NCI-H2196 treated with DMSO at 0.1 percent for 48 hours (cell line): ENCODE results near the gene ZNF711.
"Not testable (repeated sequence)": the region's sequence is repeated elsewhere in the genome, so short reads cannot be mapped to it uniquely, and the experiment has no call there.

ENCODE experiments used
- DNase-seq: peaks from one replicate; lab custom pipeline; 2025; ENCODE audit not compliant: unreplicated experiment; lab: John Stamatoyannopoulos, UW

The ZNF711 gene

DNA sequence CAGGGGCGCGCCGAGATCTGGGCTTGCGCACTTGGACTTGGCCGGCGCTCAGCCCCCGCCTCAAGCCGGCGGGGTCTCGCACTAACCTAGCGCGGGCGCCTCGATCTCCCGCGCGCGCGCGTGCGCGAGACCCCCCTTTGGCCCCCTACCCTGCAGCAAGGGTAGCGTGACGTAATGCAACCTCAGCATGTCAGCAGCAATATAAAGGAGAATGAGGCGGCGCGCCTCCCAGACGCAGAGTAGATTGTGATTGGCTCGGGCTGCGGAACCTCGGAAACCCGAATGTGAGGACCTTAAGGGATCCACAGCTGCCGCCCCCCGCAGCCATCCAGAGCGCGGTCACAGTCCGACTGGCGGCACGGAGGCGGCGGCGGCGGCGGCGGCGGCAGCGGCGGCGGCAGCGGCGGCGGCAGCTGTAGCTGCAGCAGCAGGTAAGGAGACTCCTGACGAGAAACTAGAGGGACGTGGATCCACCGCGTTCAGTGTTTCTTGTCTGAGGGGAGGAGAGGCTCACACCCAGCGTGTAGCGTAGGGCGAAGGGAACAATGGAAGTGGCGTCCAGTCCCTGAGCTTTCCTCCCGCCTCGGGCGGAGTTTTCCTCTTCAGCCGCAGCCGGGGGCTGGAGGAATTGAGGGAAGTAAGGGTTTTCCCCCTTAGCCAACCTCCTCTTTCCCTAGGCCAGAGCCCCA is at the start of gene ZNF711, which contains the start of gene SATL1:
ZNF711 (plus strand) TSS at position 231 of the 689 bp plus-strand sequence. CDS start 3,582 bp downstream, outside the sequence.
SATL1 (minus strand) TSS at position 19 of the 689 bp plus-strand sequence. CDS start 134,811 bp downstream, outside the sequence.
- DNase-seq, result peak; percentile 35

DNA sequence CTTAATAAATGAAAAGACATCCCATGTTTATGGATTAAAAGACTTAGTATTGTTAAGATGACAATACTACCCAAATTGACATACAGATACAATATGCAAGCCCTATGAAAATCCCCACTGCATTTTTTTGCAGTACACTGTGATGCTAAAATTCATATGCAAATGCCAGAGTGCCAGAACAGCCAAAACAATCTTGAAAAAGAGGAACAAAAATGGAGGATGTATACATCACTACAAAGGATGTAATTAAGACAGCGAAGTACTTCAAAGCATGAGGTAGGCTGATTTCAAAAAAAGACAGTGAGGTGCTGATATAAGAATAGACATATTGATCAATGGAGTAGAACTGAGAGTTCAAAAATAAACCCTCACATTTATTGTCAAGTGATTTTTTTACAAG is 47.5 kb upstream of the ZNF711 start:
- DNase-seq, result no peak

DNA sequence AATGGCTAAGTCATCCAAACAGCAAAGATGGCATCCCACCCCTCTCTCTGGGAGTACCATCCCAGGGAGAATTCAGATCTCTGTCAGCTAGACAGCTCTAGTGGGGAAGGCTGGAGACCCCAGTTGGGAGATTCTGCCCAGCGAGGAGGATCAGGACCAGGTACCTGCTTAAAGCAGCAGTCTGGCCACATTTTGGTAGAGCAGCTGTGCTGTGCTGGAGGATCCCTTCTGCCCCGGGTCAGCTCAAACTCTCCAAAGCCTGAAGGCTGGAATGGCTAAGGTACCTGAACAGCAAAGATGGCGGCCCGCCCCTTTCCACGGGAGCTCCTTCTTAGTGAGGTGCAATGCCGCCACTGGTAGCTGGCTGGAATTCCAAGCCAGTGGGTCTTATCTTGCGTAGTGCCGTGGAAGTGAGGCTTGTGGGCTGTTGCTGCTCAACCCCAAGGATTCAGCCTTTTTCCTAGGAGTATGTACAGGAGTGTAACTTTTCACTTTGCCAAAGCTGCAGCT is 40.3 kb upstream of the ZNF711 start:
- DNase-seq, result no peak

DNA sequence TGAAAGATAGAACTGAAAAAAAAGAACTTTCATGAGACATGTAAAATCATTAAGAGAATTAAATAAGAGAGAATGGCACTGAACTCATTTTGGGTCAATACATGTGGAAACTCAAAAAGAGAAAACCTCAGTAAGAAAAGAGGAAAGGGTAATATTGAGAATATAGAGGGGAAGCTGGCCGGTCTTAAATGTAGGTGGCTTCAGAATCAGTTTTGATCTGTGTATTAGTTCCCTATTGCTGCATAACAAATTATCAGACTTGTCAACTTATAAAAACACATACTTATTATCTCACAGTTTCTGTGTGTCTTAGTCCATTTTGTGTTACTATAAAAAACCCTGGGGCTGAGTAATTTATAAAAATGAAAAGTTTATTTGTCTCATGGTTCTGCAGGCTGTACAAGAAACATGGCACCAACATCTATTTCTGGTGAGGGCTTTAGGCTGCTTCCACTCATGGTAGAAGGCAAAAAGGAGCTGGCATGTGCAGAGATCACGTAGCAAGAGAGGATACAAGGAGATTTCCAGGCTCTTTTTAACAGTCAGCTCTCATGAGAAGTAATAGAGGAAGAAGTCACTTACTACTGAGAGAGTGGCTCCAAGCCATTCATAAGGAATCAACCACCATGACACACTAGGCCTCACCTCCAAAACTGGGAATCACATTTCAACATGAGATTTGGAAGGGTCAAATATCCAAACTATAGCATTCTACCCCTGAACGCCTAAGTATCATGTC is 29.8 kb upstream of the ZNF711 start:
- DNase-seq, result no peak

DNA sequence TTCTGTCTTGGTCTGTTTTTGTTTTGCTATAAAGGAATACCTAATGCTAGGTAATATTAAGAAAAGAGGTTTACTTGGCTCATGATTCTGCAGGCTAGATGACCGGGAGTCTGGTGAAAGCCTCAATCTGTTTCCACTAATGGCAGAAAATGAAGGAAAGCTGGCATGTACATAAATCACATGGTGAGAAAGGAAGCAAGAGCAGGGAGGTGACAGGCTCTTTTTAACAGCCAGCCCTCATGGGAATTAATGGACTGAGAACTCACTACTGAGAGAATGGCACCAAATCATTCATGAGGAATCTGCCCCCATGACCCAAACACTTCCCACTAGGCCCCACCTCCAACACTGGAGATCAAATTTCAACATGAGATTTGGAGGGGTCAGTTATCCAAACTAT is 27.8 kb upstream of the ZNF711 start:
- DNase-seq, result no peak

DNA sequence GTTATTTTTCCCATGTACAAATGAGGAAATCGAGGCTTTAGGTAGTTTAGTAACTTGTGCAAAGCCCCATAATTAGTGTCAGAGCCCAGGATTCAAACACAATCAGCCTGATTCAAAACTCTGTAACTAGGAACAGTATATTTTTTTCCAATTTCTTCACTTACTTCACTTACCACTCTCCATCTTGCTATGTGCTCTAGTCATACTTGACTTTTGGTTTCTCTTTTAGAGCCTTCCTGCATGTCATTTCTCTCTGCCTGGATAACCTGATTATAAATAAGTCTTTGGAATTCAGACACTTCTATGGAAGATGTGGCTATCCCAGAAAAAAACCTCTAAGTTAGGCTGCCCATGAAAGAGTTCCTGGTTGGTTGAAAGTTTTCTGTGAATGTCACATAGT is 22.4 kb upstream of the ZNF711 start:
- no peak for DNase-seq

DNA sequence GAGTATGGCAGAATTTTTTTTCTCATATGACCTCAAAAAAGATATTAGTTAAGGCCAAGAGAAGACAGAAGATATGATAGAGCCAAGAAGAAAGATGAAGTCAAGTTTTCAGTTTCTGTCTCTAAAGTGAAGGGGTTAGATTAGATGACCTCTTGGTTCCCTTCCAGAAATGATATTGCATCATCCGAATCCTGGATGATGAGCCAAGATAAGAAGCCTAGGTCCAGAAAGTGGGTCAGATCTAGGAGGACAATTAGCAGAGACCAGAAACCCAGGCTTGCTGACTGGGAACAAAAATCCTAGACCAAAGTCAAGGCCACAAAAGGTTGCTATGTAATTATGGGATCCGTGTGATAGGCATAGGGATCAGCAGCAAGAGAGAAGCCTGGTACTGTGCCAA is 20.4 kb upstream of the ZNF711 start:
- no peak for DNase-seq

DNA sequence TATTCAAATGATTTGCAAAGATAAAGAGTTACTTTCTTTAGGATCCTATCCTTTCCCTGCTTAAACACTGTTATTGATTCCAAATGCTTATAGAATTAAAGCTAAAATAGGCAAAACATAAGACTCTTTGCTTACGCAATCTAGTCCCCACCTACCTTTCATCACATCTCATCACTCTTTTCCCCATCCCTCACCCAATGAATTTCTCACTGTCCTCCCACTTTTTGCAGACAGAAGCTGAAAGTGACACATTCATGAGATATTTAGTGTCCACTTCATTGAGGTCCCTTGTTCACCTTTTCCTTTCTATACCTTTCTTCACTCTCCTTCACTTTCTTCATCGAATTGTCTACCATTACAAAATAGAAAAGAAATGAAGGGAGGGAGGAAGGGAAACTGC is 636 bp upstream of the ZNF711 start:
- no peak for DNase-seq

DNA sequence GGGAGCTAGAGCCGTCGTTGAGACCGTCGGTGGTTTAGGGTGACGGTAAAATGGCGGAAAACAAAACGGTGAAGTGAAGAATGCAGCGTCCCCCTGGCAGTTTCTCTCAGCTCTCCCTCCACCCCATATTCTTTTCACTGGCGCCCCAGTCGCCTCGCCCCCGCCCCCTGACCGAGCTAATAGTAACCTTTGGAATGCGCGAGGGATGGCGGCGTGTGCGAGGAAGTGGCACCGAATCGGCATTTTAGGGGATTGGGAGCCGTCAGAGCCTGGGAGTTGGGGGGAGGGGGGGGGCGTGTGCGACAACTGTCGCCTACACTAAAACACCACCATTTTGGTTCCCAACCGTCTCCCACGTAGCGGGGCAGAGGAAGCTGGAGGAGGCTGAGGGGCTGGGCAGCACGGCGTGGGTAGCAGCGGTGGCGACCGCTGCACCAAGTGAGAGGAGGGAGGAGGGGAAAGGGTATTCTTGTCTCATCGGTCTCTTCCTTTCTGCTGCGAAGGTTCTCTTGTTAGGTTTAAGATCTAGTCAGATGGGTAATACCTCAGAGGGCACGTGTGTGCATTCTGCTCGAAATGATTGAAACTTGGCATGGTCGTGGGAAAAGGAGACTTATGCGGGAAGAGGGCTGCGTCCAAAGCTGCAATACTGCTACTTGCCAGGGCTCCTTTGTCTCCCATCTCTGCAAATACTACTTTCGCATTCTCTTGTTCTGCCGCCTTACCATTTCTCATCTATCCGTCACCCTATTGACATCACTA is 840 bp downstream of the ZNF711 start:
- DNase-seq, result no peak

DNA sequence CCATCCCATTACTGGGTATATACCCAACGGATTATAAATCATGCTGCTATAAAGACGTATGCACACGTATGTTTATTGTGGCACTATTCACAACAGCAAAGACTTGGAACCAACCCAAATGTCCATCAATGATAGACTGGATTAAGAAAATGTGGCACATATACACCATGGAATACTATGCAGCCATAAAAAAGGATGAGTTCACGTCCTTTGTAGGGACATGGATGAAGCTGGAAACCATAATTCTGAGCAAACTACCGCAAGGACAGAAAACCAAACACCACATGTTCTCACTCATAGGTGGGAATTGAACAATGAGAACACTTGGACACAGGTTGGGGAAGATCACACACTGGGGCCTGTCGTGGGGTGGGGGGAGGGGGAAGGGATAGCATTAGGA is 41.5 kb downstream of the ZNF711 start:
- DNase-seq, result not testable (repeated sequence)

DNA sequence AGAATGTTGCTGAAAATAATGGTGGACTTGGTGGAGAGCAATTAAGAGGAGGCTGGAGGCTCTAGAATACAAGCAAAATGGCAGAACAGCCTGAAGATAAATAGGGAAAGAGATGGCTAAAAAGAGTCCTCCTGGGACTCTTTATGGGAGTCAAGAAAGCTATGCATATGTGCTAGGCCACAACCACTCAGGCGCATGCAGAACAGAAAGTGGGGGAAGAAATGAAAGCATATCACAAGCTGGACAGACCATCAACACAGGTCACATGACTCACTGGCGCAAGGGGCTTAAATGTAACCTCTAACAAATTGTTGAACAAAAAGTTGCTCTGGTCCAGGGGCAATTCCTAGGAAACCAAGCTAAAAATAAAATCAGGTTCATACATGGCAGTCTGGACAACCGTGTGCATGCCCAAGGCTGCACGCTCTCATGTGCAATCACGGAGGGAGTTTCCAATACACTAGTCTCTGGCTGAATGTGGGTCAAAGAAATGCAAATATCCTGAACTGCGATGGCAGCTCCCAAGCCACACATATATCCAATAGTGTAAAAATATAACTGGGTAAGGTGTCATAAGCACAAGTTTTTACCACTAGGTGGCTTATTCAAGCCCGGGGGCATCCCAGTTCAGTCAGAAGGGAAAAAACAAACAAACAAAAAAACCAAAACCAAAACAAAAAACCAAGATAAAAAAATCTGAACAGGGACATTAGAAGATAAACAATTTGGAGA is 45.4 kb downstream of the ZNF711 start:
- DNase-seq, result no peak

DNA sequence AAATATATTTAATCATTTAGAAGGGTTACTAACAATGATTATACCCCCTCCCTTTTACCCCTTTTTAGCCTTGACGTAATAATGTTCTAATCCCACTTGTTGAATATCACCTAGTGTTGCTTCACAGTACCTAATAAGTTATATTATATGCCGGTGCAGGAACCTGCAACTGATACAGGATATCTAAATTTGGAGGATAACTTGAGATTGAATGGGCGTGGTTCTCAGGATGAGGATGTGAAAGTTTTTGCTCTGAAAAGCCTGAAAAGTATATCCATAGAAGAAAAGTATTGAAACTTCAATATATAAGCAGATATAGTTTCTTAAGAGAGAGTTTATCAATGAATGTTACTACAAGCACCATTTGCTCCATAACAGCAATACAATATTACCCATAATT is 59.8 kb downstream of the ZNF711 start:
- DNase-seq, result no peak

DNA sequence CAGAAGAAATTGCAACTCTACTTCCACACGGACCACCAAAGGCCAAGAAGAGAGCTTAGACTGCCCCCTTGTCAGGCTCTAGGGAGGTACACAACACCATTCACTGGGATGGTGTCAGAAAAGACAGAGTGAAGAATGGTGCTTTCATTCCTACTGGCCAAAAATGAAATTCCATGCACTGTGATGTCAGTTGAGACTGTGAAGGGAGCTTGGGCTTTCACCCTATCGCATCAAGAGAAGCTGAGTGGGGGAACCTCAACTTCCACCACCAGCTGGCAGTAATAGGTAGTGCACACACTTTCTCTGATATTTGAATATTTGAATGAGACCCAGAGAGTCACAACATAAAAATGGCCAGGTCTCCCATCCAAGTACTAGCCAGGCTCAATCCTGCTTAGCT is 65.9 kb downstream of the ZNF711 start:
- DNase-seq, result no peak

DNA sequence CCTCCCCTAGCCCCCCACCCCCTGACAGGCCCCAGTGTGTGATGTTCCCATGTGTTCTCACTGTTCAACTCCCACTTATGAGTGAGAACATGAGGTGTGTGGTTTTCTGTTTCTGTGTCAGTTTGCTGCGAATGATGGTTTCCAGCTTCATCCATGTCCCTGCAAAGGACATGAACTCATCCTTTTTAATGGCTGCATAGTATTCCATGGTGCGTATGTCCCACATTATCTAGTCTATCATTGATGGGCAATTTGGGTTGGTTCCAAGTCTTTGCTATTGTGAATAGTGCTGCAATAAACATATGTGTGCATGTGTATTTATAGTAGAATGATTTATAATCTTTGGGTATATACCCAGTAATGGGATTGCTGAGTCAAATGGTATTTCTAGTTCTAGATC is 67.6 kb downstream of the ZNF711 start:
- not testable (repeated sequence) for DNase-seq
